PC-9 (cell line): ENCODE data around the gene ZNF217. TPM values are rescaled to one million over a fixed set of nuclear protein-coding genes. Genes with fewer than 3 reads are reported as not detected.

Source experiments
- BruUV-seq: library from RNA; stranded (reverse); fragments of 400-500 nt; replicated peaks from 2 replicates; lab custom pipeline; 2021; lab: Mats Ljungman, UMichigan
- CTCF ChIA-PET: fragments of 300-600 bp; sonication (Branson Sonifier 250); formaldehyde crosslinking; loops from one replicate; lab custom pipeline; 2022; ENCODE audit warnings: antibody characterized with exemption; lab: Charles Lee
- POLR2A ChIA-PET: fragments of 300-600 bp; sonication (Branson Sonifier 250); formaldehyde crosslinking; loops from one replicate; lab custom pipeline; 2022; ENCODE audit warnings: antibody characterized with exemption; ENCODE audit not compliant: unreplicated experiment; lab: Charles Lee
- DNase-seq, 2 experiments: peaks; one replicate each; pipeline versions ENCODE4 v3.0.0 to v3.0.0-alpha.2; 2015 to 2022; ENCODE audit warnings: mixed read lengths in 1 of 2
- H2AFZ ChIP-seq: fragments of 200-600 bp; sonication (generic); 2 replicates; pipeline ENCODE4 v1.8.1; 2017; ENCODE audit warnings: antibody characterized with exemption
- H3F3A ChIP-seq: fragments of 200-600 bp; sonication (generic); 2 replicates; pipeline ENCODE4 v1.8.1; 2017; ENCODE audit warnings: antibody characterized with exemption, mild to moderate bottlenecking, low read depth; ENCODE audit not compliant: insufficient read depth
- H3K27ac ChIP-seq: fragments of 200-600 bp; sonication (generic); 2 replicates; pipeline ENCODE4 v1.6.1; 2016; ENCODE audit warnings: mixed run types
- H3K27me3 ChIP-seq: fragments of 200-600 bp; sonication (generic); 2 replicates; pipeline ENCODE4 v1.6.1; 2016; ENCODE audit warnings: low read depth, mixed run types; ENCODE audit not compliant: insufficient read depth
- H3K36me3 ChIP-seq: fragments of 200-600 bp; sonication (generic); 2 replicates; pipeline ENCODE4 v1.6.1; 2016; ENCODE audit warnings: low read depth, mixed run types
- H3K4me1 ChIP-seq: fragments of 200-600 bp; sonication (generic); replicated peaks from 2 replicates; pipeline ENCODE4 v1.6.1; 2016; ENCODE audit warnings: mixed run types; ENCODE audit not compliant: insufficient read depth
- H3K4me2 ChIP-seq: fragments of 200-600 bp; sonication (generic); 2 replicates; pipeline ENCODE4 v1.6.1; 2017; ENCODE audit warnings: mixed run types
- H3K4me3 ChIP-seq: fragments of 200-600 bp; sonication (generic); 2 replicates; pipeline ENCODE4 v1.6.1; 2016; ENCODE audit warnings: mixed run types
- H3K79me2 ChIP-seq: fragments of 200-600 bp; sonication (generic); 2 replicates; pipeline ENCODE4 v1.6.1; 2017; ENCODE audit warnings: low read depth, mixed run types
- H3K9me2 ChIP-seq: fragments of 200-600 bp; sonication (generic); 2 replicates; pipeline ENCODE4 v1.8.1; 2017; ENCODE audit warnings: mild to moderate bottlenecking; ENCODE audit not compliant: insufficient read depth
- H3K9me3 ChIP-seq: fragments of 200-600 bp; sonication (generic); 2 replicates; pipeline ENCODE4 v1.8.1; 2016; ENCODE audit warnings: low read depth; ENCODE audit not compliant: insufficient read depth
- H4K20me1 ChIP-seq: fragments of 200-600 bp; sonication (generic); 2 replicates; pipeline ENCODE4 v1.8.1; 2017; ENCODE audit not compliant: insufficient read depth
- EZH2 ChIP-seq: fragments of 200-600 bp; sonication (generic); IDR thresholded peaks from 2 replicates; pipeline ENCODE4 v1.8.0; 2017; ENCODE audit warnings: antibody characterized with exemption, low read depth
- intact Hi-C: fragments of 100-400 bp; cut with micrococcal nuclease; formaldehyde crosslinking; loops from one replicate; pipeline ENCODE4 v1.10.0; 2022; ENCODE audit not compliant: unreplicated experiment
- total RNA-seq: library from RNA; stranded (reverse); gene quantifications from 2 replicates; pipeline ENCODE4 v1.2.3, GENCODE V29; 2021
- TF ChIP-seq, protein P1 (sequence below): fragments of 200-600 bp; sonication (generic); conservative IDR thresholded peaks from 2 replicates; pipeline ENCODE4 v1.6.1; 2017; ENCODE audit warnings: mixed run types, antibody characterized with exemption, mild to moderate bottlenecking, moderate library complexity

The ZNF217 gene
- total RNA-seq, 1 experiment from 2014 or later: 63.8 TPM

DNA sequence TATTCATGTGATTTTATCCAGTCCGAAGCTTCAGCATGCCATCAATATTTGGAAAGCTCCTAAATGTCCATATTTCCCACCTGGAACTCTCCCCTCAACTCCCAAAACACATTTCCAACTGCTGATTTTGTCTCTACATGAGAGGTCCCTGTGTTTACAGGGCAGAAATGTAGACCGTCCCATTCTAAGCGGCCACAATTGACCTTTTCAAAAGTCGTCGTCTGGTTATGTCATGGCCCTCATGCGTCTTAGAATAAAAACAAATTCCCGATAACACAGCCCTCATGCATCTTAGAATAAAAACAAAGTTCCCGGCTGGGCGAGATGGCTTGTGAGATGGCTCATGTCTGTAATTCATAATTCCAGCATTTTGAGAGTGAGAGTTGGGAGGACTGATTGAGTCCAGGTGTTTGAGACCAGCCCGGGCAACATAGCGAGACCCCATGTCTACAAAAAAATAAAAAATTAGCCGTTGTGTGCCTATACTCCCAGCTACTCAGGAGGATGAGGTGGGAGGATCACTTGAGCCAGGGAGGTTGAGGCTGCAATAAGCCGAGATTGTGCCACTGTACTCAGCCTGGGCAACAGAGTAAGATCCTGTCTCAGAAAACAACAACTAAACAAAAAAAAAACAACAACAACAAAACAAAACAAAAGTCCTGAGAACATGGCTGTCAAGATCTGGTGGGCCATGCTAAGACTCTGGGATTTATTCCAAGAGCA is 6.4 kb upstream of the ZNF217 start:
- POLR2A ChIA-PET: no interaction called here
- Histone ChIP-seq H3K4me1 (peaks cover 49% of the 10 kb centered on the region), H3K9me3 (no peaks in the 10 kb centered on the region), H4K20me1 (no peaks in the 10 kb centered on the region), H2AFZ (no peak overlapping the region), H3K27me3 (no peaks in the 10 kb centered on the region), H3K4me2 (no peak overlapping the region), H3K27ac (no peak overlapping the region), H3F3A (peaks cover 19% of the 10 kb centered on the region; the same call in 1 of the 2 replicates), H3K36me3 (no peaks in the 10 kb centered on the region), H3K4me3 (no peak overlapping the region), H3K9me2 (no peaks in the 10 kb centered on the region), H3K79me2 (peaks cover 27% of the 10 kb centered on the region)
- CTCF ChIA-PET: no interaction called here
- intact Hi-C loops: loop anchor here (5.0 kb wide), 1 partner anchor 57 kb away; no protein-coding TSS in a partner anchor
- TF ChIP-seq, protein P1, sequence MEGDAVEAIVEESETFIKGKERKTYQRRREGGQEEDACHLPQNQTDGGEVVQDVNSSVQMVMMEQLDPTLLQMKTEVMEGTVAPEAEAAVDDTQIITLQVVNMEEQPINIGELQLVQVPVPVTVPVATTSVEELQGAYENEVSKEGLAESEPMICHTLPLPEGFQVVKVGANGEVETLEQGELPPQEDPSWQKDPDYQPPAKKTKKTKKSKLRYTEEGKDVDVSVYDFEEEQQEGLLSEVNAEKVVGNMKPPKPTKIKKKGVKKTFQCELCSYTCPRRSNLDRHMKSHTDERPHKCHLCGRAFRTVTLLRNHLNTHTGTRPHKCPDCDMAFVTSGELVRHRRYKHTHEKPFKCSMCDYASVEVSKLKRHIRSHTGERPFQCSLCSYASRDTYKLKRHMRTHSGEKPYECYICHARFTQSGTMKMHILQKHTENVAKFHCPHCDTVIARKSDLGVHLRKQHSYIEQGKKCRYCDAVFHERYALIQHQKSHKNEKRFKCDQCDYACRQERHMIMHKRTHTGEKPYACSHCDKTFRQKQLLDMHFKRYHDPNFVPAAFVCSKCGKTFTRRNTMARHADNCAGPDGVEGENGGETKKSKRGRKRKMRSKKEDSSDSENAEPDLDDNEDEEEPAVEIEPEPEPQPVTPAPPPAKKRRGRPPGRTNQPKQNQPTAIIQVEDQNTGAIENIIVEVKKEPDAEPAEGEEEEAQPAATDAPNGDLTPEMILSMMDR: no peak
- TF ChIP-seq EZH2: no peak
- no TSS peak for BruUV-seq
- DNase-seq: no peak

DNA sequence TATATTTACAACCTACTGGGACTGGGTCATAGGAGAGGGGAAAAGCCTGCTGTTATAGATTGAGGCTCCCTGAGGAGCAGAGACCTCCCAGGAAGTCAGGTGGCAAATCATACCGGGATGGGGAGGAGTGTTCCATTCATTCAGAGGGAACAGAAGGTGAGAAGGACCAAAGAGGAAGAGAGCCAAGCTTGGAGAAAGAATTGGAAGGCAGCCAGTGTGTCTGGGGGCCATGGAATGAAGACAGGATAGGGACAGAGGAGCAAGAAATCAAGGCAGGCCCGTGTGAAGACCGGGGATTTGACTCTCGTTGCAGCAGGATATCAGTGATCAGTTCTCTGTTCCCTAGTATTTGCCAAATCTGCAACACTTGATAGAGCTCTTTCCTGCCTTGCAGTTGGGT is 5.7 kb upstream of the ZNF217 start:
- no peak for TF ChIP-seq EZH2
- TF ChIP-seq, protein P1: no peak
- Histone ChIP-seq H3K9me2 (no peaks in the 10 kb centered on the region), H3K9me3 (no peaks in the 10 kb centered on the region), H4K20me1 (no peaks in the 10 kb centered on the region), H3F3A (peaks cover 25% of the 10 kb centered on the region; the same call in 1 of the 2 replicates), H3K27ac (no peak overlapping the region), H3K27me3 (no peaks in the 10 kb centered on the region), H3K4me3 (no peak overlapping the region), H3K4me2 (no peak overlapping the region), H3K79me2 (peaks cover 29% of the 10 kb centered on the region), H3K4me1 (peaks cover 52% of the 10 kb centered on the region), H2AFZ (no peak overlapping the region), H3K36me3 (no peaks in the 10 kb centered on the region)
- intact Hi-C loops: loop anchor here (5.0 kb wide), 1 partner anchor 58 kb away; no protein-coding TSS in a partner anchor
- ChIA-PET POLR2A (no interaction called here), CTCF (no interaction called here)
- no TSS peak for BruUV-seq
- DNase-seq: no peak

DNA sequence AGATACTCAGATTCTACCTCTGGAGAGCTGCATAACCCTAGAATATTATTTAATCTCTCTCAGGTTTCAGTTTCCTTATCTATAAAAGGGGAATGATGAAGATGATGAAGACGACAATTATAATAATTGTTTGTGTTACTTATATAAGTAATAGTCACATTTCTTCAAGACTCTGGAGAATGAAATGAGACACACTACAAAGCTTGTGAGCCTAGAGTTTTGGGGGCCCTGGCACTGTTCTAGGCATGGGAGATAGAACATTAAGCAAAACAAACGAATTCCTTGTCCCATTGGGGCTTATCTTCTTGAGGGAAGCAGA is 5.4 kb upstream of the ZNF217 start:
- CTCF ChIA-PET: no interaction called here
- TF ChIP-seq, protein P1: no peak
- Histone ChIP-seq H3K4me2 (no peak overlapping the region), H4K20me1 (no peaks in the 10 kb centered on the region), H2AFZ (no peak overlapping the region), H3K36me3 (no peaks in the 10 kb centered on the region), H3K4me1 (peaks cover 52% of the 10 kb centered on the region), H3K27ac (no peak overlapping the region), H3K79me2 (peaks cover 29% of the 10 kb centered on the region), H3K9me3 (no peaks in the 10 kb centered on the region), H3K9me2 (no peaks in the 10 kb centered on the region), H3K27me3 (no peaks in the 10 kb centered on the region), H3K4me3 (no peak overlapping the region), H3F3A (peaks cover 25% of the 10 kb centered on the region; the same call in 1 of the 2 replicates)
- POLR2A ChIA-PET: no interaction called here
- no peak for DNase-seq
- intact Hi-C loops: loop anchor here (5.0 kb wide), 1 partner anchor 58 kb away; no protein-coding TSS in a partner anchor
- no TSS peak for BruUV-seq
